GM12891 (cell line): ENCODE measurements around the gene C12orf56.
A peak's percentile ranks its signal among the peaks of the same experiment; 100 is the strongest.
"Not testable (repeated sequence)": the region's sequence is repeated elsewhere in the genome, so short reads cannot be mapped to it uniquely, and the experiment has no call there.

ENCODE experiments used
- DNase-seq: peaks from one replicate; pipeline ENCODE4 v3.0.0; 2011; ENCODE audit warnings: low spot score; ENCODE audit not compliant: insufficient read length
- FAIRE-seq: peaks from 2 replicates; lab custom pipeline; 2011; peaks lifted over from hg19 to GRCh38; lab: Jason Lieb, UNC
- PAX5 ChIP-seq: IDR thresholded peaks from 2 replicates; pipeline ENCODE4 v1.6.1; 2011; ENCODE audit warnings: low read length, moderate library complexity, mild to moderate bottlenecking; ENCODE audit not compliant: insufficient read depth, severe bottlenecking
- POLR2A ChIP-seq: IDR thresholded peaks from 2 replicates; pipeline ENCODE4 v1.6.1; 2011; ENCODE audit warnings: low read depth, low read length, control low read depth
- POLR2AphosphoS5 ChIP-seq: IDR thresholded peaks from 2 replicates; pipeline ENCODE4 v1.6.1; 2011; ENCODE audit warnings: low read depth, low read length, control low read depth
- POU2F2 ChIP-seq: IDR thresholded peaks from 2 replicates; pipeline ENCODE4 v1.6.1; 2011; ENCODE audit warnings: low read depth, mild to moderate bottlenecking, control low read depth, low read length, moderate library complexity
- SPI1 ChIP-seq: IDR thresholded peaks from 2 replicates; pipeline ENCODE4 v1.6.1; 2011; ENCODE audit warnings: low read depth, low read length, control low read depth
- TAF1 ChIP-seq: IDR thresholded peaks from 2 replicates; pipeline ENCODE4 v1.6.1; 2011; ENCODE audit warnings: low read depth, low read length, control low read depth

The C12orf56 gene

GRCh38 chr12:64304571-64304970 is 86.0 kb downstream of the C12orf56 start:
- TF ChIP-seq TAF1 (no peak), POU2F2 (no peak), POLR2AphosphoS5 (no peak), SPI1 (no peak), POLR2A (no peak), PAX5 (no peak)
- DNase-seq (no peak), FAIRE-seq (no peak)

- FAIRE-seq (no peak), DNase-seq (no peak)
These were observed 90.9 kb downstream of the C12orf56 start for GRCh38 chr12:64299628-64300027.

GRCh38 chr12:64296301-64296700 is 94.3 kb downstream of the C12orf56 start:
- FAIRE-seq (no peak), DNase-seq (no peak)
- TF ChIP-seq POU2F2 (no peak), POLR2AphosphoS5 (no peak), PAX5 (no peak), POLR2A (no peak), SPI1 (no peak)

More at GRCh38 chr12:64299628-64300027, 90.9 kb downstream of the C12orf56 start:
- TF ChIP-seq SPI1 (peak; percentile 42), TAF1 (no peak)

GRCh38 chr12:64293654-64294364 is 96.7 kb downstream of the C12orf56 start:
- FAIRE-seq (no peak), DNase-seq (no peak)
- TF ChIP-seq POLR2A: no peak
- no peak for TF ChIP-seq POU2F2
- TF ChIP-seq SPI1: no peak
- TF ChIP-seq TAF1: no peak
- no peak for TF ChIP-seq PAX5
- no peak for TF ChIP-seq POLR2AphosphoS5

- not testable (repeated sequence) for DNase-seq, FAIRE-seq
These were observed 97.4 kb downstream of the C12orf56 start for GRCh38 chr12:64293174-64293573.

GRCh38 chr12:64286521-64286920 is 104.0 kb downstream of the C12orf56 start:
- TF ChIP-seq SPI1 (no peak), PAX5 (no peak), POLR2A (no peak), TAF1 (no peak), POLR2AphosphoS5 (no peak), POU2F2 (no peak)
- FAIRE-seq: no peak
- no peak for DNase-seq

GRCh38 chr12:64284256-64284655 is 106.3 kb downstream of the C12orf56 start:
- FAIRE-seq: no peak
- DNase-seq: no peak
- TF ChIP-seq POLR2A (no peak), TAF1 (no peak), POLR2AphosphoS5 (no peak), PAX5 (no peak), POU2F2 (no peak), SPI1 (no peak)

- FAIRE-seq (no peak), DNase-seq (no peak)
- no peak for TF ChIP-seq POLR2AphosphoS5
- no peak for TF ChIP-seq POU2F2
- no peak for TF ChIP-seq PAX5
- no peak for TF ChIP-seq SPI1
- TF ChIP-seq POLR2A: no peak
- no peak for TF ChIP-seq TAF1
These were observed 112.1 kb downstream of the C12orf56 start for GRCh38 chr12:64278421-64278820.

GRCh38 chr12:64273527-64274403 is 116.8 kb downstream of the C12orf56 start:
- peak; percentile 41 for FAIRE-seq
- TF ChIP-seq PAX5 (no peak), POLR2AphosphoS5 (no peak), TAF1 (no peak), SPI1 (peak; percentile 53; the same call in 1 of the 2 replicates)
- no peak for DNase-seq

GRCh38 chr12:64270411-64270810 is 120.1 kb downstream of the C12orf56 start:
- no peak for TF ChIP-seq SPI1
- TF ChIP-seq POLR2A: no peak
- no peak for TF ChIP-seq POU2F2
- TF ChIP-seq TAF1: no peak
- no peak for TF ChIP-seq POLR2AphosphoS5
- TF ChIP-seq PAX5: no peak
- FAIRE-seq (no peak), DNase-seq (no peak)
